Naive B cell (primary cell): ENCODE data around the gene CNTN4. TPM values are rescaled to one million over a fixed set of nuclear protein-coding genes. Genes with fewer than 3 reads are reported as not detected.

Experiments used
- ATAC-seq, 2 donors: fragments of 150-1000 bp; cut with Tn5 transposase; 2 replicates each; pipeline ENCODE4 v1.10.0; 2021; ENCODE audit warnings: low read depth in 2 of 2, mild to moderate bottlenecking in 2 of 2, moderate library complexity in 2 of 2
- DNase-seq: peaks from one replicate; pipeline ENCODE4 v3.0.0; 2022
- H3K27ac Mint-ChIP-seq, 6 donors: one replicate each; pipeline ENCODE4 v1.8.0; 2020 to 2022; ENCODE audit warnings: mild to moderate bottlenecking in 6 of 6, mixed read lengths in 6 of 6, moderate library complexity in 5 of 6, inconsistent platforms in 2 of 6
- H3K27me3 Mint-ChIP-seq, 3 donors: one replicate each; pipeline ENCODE4 v1.8.0; 2021 to 2022; ENCODE audit warnings: mixed read lengths in 3 of 3, mild to moderate bottlenecking in 1 of 3
- H3K36me3 Mint-ChIP-seq, 2 donors: one replicate each; pipeline ENCODE4 v1.8.0; 2020 to 2022; ENCODE audit warnings: mixed read lengths in 2 of 2, inconsistent platforms in 1 of 2, mild to moderate bottlenecking in 1 of 2
- H3K4me1 Mint-ChIP-seq, 3 donors: one replicate each; pipeline ENCODE4 v1.8.0; 2020 to 2022; ENCODE audit warnings: mixed read lengths in 3 of 3, inconsistent platforms in 1 of 3, mild to moderate bottlenecking in 1 of 3, moderate library complexity in 1 of 3
- H3K4me3 Mint-ChIP-seq, 8 donors: one replicate each; pipeline ENCODE4 v1.8.0; 2020 to 2022; ENCODE audit warnings: mild to moderate bottlenecking in 8 of 8, mixed read lengths in 8 of 8, moderate library complexity in 8 of 8, inconsistent platforms in 2 of 8
- H3K9me3 Mint-ChIP-seq, 7 donors: one replicate each; pipeline ENCODE4 v1.8.0; 2020 to 2022; ENCODE audit warnings: mixed read lengths in 7 of 7, mild to moderate bottlenecking in 5 of 7, inconsistent platforms in 2 of 7, moderate library complexity in 1 of 7
- polyA plus RNA-seq, 6 donors: library from polyadenylated mRNA; unstranded; fragments of 300-500 nt; fragmentation: Illumina TruSeq; gene quantifications; one replicate each; pipeline ENCODE4 v1.2.3, GENCODE V29; 2021; ENCODE audit warnings: low read depth in 6 of 6

CNTN4 gene
- polyA plus RNA-seq, 6 donors from 2014 or later, result not detected

- Mint-ChIP-seq H3K27ac (no peak overlapping the region), H3K4me3 (no peak overlapping the region), H3K27me3 (no peaks in the 10 kb centered on the region), H3K9me3 (peaks cover 0 to 3% (median 0%) of the 10 kb centered on the region in 7 donors), H3K4me1 (no peaks in the 10 kb centered on the region), H3K36me3 (no peaks in the 10 kb centered on the region)
- DNase-seq, result no peak
- ATAC-seq, result no peak
Measured at GRCh38 chr3:2822611-2823010, 723.9 kb downstream of the CNTN4 start.

- H3K4me3 Mint-ChIP-seq, result no peak overlapping the region
- peaks cover 0 to 3% (median 0%) of the 10 kb centered on the region in 7 donors for H3K9me3 Mint-ChIP-seq
- H3K27me3 Mint-ChIP-seq, result no peaks in the 10 kb centered on the region
- H3K36me3 Mint-ChIP-seq, result no peaks in the 10 kb centered on the region
- no peak for DNase-seq
- H3K4me1 Mint-ChIP-seq, result no peaks in the 10 kb centered on the region
- no peak overlapping the region for H3K27ac Mint-ChIP-seq
- ATAC-seq, result no peak
Measured at GRCh38 chr3:2823031-2823430, 724.4 kb downstream of the CNTN4 start.

GRCh38 chr3:2823437-2824211 lies 725.0 kb downstream of the CNTN4 start:
- Mint-ChIP-seq H3K4me3 (peak overlapping the region in 1 of 8 donors; percentile 41), H3K27ac (no peak overlapping the region)
- no peak for ATAC-seq

GRCh38 chr3:2826036-2826435 lies 727.4 kb downstream of the CNTN4 start:
- ATAC-seq (no peak), DNase-seq (no peak)
- H3K36me3 Mint-ChIP-seq, result no peaks in the 10 kb centered on the region
- no peak overlapping the region for H3K27ac Mint-ChIP-seq
- H3K9me3 Mint-ChIP-seq, result peaks cover 0 to 3% (median 0%) of the 10 kb centered on the region in 7 donors
- no peaks in the 10 kb centered on the region for H3K4me1 Mint-ChIP-seq
- H3K27me3 Mint-ChIP-seq, result peaks cover 0 to 4% (median 0%) of the 10 kb centered on the region in 3 donors
- H3K4me3 Mint-ChIP-seq, result no peak overlapping the region

More at GRCh38 chr3:2823437-2824211, 725.0 kb downstream of the CNTN4 start:
- DNase-seq, result no peak
- Mint-ChIP-seq H3K27me3 (no peaks in the 10 kb centered on the region), H3K9me3 (peaks cover 0 to 3% (median 0%) of the 10 kb centered on the region in 7 donors), H3K36me3 (no peaks in the 10 kb centered on the region), H3K4me1 (no peaks in the 10 kb centered on the region)

GRCh38 chr3:2826453-2826852 lies 727.8 kb downstream of the CNTN4 start:
- Mint-ChIP-seq H3K9me3 (peaks cover 0 to 2% (median 0%) of the 10 kb centered on the region in 7 donors), H3K4me1 (no peaks in the 10 kb centered on the region), H3K4me3 (no peak overlapping the region), H3K27ac (no peak overlapping the region), H3K27me3 (peaks cover 0 to 4% (median 0%) of the 10 kb centered on the region in 3 donors), H3K36me3 (no peaks in the 10 kb centered on the region)
- DNase-seq (no peak), ATAC-seq (no peak)

- H3K36me3 Mint-ChIP-seq, result no peaks in the 10 kb centered on the region
- no peak overlapping the region for H3K27ac Mint-ChIP-seq
- H3K27me3 Mint-ChIP-seq, result peaks cover 0 to 2% (median 0%) of the 10 kb centered on the region in 3 donors
- peaks cover 0 to under 1% (median 0%) of the 10 kb centered on the region in 7 donors for H3K9me3 Mint-ChIP-seq
- no peaks in the 10 kb centered on the region for H3K4me1 Mint-ChIP-seq
- ATAC-seq, result no peak
- no peak overlapping the region for H3K4me3 Mint-ChIP-seq
- DNase-seq, result no peak
Measured at GRCh38 chr3:2837239-2837638, 738.6 kb downstream of the CNTN4 start.

- H3K36me3 Mint-ChIP-seq, result no peaks in the 10 kb centered on the region
- no peaks in the 10 kb centered on the region for H3K27me3 Mint-ChIP-seq
- H3K4me1 Mint-ChIP-seq, result no peaks in the 10 kb centered on the region
- DNase-seq (no peak), ATAC-seq (no peak)
- no peak overlapping the region for H3K27ac Mint-ChIP-seq
- no peak overlapping the region for H3K4me3 Mint-ChIP-seq
- peaks cover 0 to 3% (median 0%) of the 10 kb centered on the region in 7 donors for H3K9me3 Mint-ChIP-seq
Measured at GRCh38 chr3:2837910-2838309, 739.2 kb downstream of the CNTN4 start.

GRCh38 chr3:2838546-2839157 lies 740.0 kb downstream of the CNTN4 start:
- Mint-ChIP-seq H3K27ac (no peak overlapping the region), H3K4me1 (no peaks in the 10 kb centered on the region), H3K36me3 (no peaks in the 10 kb centered on the region), H3K9me3 (peaks cover 0 to 7% (median 0%) of the 10 kb centered on the region in 7 donors), H3K4me3 (no peak overlapping the region), H3K27me3 (no peaks in the 10 kb centered on the region)
- DNase-seq, result no peak
- no peak for ATAC-seq

- no peak overlapping the region for H3K4me3 Mint-ChIP-seq
- DNase-seq (no peak), ATAC-seq (no peak)
- no peaks in the 10 kb centered on the region for H3K36me3 Mint-ChIP-seq
- no peaks in the 10 kb centered on the region for H3K4me1 Mint-ChIP-seq
- no peak overlapping the region for H3K27ac Mint-ChIP-seq
- peaks cover 0 to 16% (median 0%) of the 10 kb centered on the region in 7 donors for H3K9me3 Mint-ChIP-seq
- H3K27me3 Mint-ChIP-seq, result no peaks in the 10 kb centered on the region
Measured at GRCh38 chr3:2839876-2840275, 741.2 kb downstream of the CNTN4 start.

- no peaks in the 10 kb centered on the region for H3K36me3 Mint-ChIP-seq
- no peaks in the 10 kb centered on the region for H3K27me3 Mint-ChIP-seq
- H3K4me1 Mint-ChIP-seq, result no peaks in the 10 kb centered on the region
- H3K9me3 Mint-ChIP-seq, result peaks cover 0 to 16% (median 4%) of the 10 kb centered on the region in 7 donors
- DNase-seq, result no peak
- no peak for ATAC-seq
- no peak overlapping the region for H3K27ac Mint-ChIP-seq
- H3K4me3 Mint-ChIP-seq, result no peak overlapping the region
Measured at GRCh38 chr3:2847062-2847841, 748.6 kb downstream of the CNTN4 start.

- Mint-ChIP-seq H3K27me3 (peaks cover 0 to 4% (median 0%) of the 10 kb centered on the region in 3 donors), H3K4me1 (no peaks in the 10 kb centered on the region), H3K4me3 (no peak overlapping the region), H3K36me3 (no peaks in the 10 kb centered on the region), H3K27ac (no peak overlapping the region), H3K9me3 (peaks cover 0 to 12% (median 4%) of the 10 kb centered on the region in 7 donors)
- DNase-seq, result no peak
- ATAC-seq, result no peak
Measured at GRCh38 chr3:2849092-2849491, 750.4 kb downstream of the CNTN4 start.

- Mint-ChIP-seq H3K4me1 (no peaks in the 10 kb centered on the region), H3K27me3 (peaks cover 0 to 4% (median 0%) of the 10 kb centered on the region in 3 donors), H3K4me3 (no peak overlapping the region), H3K9me3 (peaks cover 0 to 12% (median 2%) of the 10 kb centered on the region in 7 donors), H3K27ac (no peak overlapping the region), H3K36me3 (no peaks in the 10 kb centered on the region)
- DNase-seq (no peak), ATAC-seq (no peak)
Measured at GRCh38 chr3:2850701-2851100, 752.0 kb downstream of the CNTN4 start.

GRCh38 chr3:2851361-2851760 lies 752.7 kb downstream of the CNTN4 start:
- Mint-ChIP-seq H3K9me3 (peaks cover 0 to 12% (median under 1%) of the 10 kb centered on the region in 7 donors), H3K27me3 (peaks cover 0 to 4% (median 0%) of the 10 kb centered on the region in 3 donors), H3K27ac (no peak overlapping the region), H3K4me3 (no peak overlapping the region), H3K36me3 (no peaks in the 10 kb centered on the region), H3K4me1 (no peaks in the 10 kb centered on the region)
- ATAC-seq (no peak), DNase-seq (no peak)
